Activated CD8-positive, alpha-beta T cell treated with anti-CD3 and anti-CD28 coated beads, Interleukin-2, amount 10 ng/mL, durations not matched to agents 7 days and 5 days (primary cell): Measurements from ENCODE around the gene ZNF865. TPM values are rescaled to one million over a fixed set of nuclear protein-coding genes. Genes with fewer than 3 reads are reported as not detected.
A peak's percentile ranks its signal among the peaks of the same experiment; 100 is the strongest.

ENCODE experiments used
- ATAC-seq: fragments of 150-1000 bp; cut with Tn5 transposase; one replicate; pipeline ENCODE4 v1.10.0; 2021; ENCODE audit warnings: moderate library complexity
- CTCF ChIA-PET: fragments of 350-600 bp; sonication (Branson Sonifier 250); formaldehyde crosslinking; loops from one replicate; lab custom pipeline; 2021; ENCODE audit warnings: antibody characterized with exemption; lab: Charles Lee
- POLR2A ChIA-PET: fragments of 350-600 bp; sonication (Branson Sonifier 250); formaldehyde crosslinking; loops from one replicate; lab custom pipeline; 2021; ENCODE audit warnings: antibody characterized with exemption; lab: Charles Lee
- DNase-seq: peaks from one replicate; pipeline ENCODE4 v3.0.0-alpha.2; 2020
- H3K27ac Mint-ChIP-seq: one replicate; pipeline ENCODE4 v1.8.0; 2021; ENCODE audit warnings: mild to moderate bottlenecking, mixed read lengths
- H3K27me3 Mint-ChIP-seq: one replicate; pipeline ENCODE4 v1.8.0; 2021; ENCODE audit warnings: low read depth, mixed read lengths
- H3K36me3 Mint-ChIP-seq: one replicate; pipeline ENCODE4 v1.8.0; 2021; ENCODE audit warnings: low read depth, mixed read lengths
- H3K4me1 Mint-ChIP-seq: one replicate; pipeline ENCODE4 v1.8.0; 2021; ENCODE audit warnings: low read depth, mixed read lengths
- H3K4me3 Mint-ChIP-seq: one replicate; pipeline ENCODE4 v1.8.0; 2021; ENCODE audit warnings: mild to moderate bottlenecking, mixed read lengths
- H3K9me3 Mint-ChIP-seq: one replicate; pipeline ENCODE4 v1.8.0; 2022; ENCODE audit warnings: mixed read lengths; ENCODE audit not compliant: insufficient read depth
- total RNA-seq, 2 experiments: library from RNA; stranded (reverse); gene quantifications; one replicate each; pipeline ENCODE4 v1.2.3, GENCODE V29; 2021

ZNF865 gene
- total RNA-seq, 2 experiments from 2014 or later, result 14.8 to 15.8 TPM

DNA sequence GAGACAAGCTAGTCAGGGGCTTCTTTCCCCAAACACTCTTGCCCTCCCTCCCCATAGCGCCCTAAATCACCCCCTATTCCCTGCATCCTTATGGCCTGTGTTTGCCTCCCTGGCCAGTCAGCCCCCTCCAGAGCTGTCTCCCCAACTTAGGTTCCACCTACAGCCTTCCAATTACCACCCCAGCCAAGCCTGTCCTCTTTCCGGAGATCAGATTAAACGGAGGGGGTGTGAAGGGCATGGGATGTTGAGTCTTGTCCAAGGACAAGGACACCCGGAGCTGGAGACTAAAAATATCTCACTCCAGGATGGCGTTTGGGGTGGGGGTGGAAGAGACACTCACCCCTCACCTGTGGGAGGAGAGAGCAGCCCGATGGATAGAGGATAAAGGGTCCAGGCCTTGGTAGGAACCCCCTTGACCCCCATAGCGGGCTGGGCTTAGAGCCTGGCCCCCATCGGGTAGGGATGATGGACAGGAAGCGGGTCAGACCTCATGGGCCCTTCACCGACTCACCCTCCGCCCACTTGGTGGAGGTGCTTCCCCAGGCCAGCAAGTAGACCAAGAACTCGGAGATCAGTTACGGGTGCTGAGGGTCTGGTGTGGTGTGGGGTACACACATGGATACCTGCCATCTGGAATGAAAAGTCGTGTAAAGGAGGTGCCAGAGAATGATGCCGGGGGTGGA lies 6.0 kb downstream of the ZNF865 start:
- H3K27me3 Mint-ChIP-seq, result no peaks in the 10 kb centered on the region
- ChIA-PET POLR2A (no interaction called here), CTCF (interaction anchor here (2.7 kb wide), 1 partner anchor 21 kb away, joined by 8 read pairs; no protein-coding TSS in a partner anchor)
- peaks cover 27% of the 10 kb centered on the region for H3K4me1 Mint-ChIP-seq
- no peak overlapping the region for H3K4me3 Mint-ChIP-seq
- H3K36me3 Mint-ChIP-seq, result peaks cover 47% of the 10 kb centered on the region
- no peak for ATAC-seq
- no peaks in the 10 kb centered on the region for H3K9me3 Mint-ChIP-seq
- no peak for DNase-seq
- H3K27ac Mint-ChIP-seq, result no peak overlapping the region

- Mint-ChIP-seq H3K36me3 (peaks cover 47% of the 10 kb centered on the region), H3K27me3 (no peaks in the 10 kb centered on the region), H3K4me3 (no peak overlapping the region), H3K9me3 (no peaks in the 10 kb centered on the region), H3K4me1 (peaks cover 20% of the 10 kb centered on the region), H3K27ac (no peak overlapping the region)
- ATAC-seq (no peak), DNase-seq (no peak)
- POLR2A ChIA-PET, result no interaction called here
- CTCF ChIA-PET, result interaction anchor here (2.7 kb wide), 1 partner anchor 20 kb away, joined by 8 read pairs; no protein-coding TSS in a partner anchor
Measured at GRCh38 chr19:55611983-55612645, 6.7 kb downstream of the ZNF865 start.

DNA sequence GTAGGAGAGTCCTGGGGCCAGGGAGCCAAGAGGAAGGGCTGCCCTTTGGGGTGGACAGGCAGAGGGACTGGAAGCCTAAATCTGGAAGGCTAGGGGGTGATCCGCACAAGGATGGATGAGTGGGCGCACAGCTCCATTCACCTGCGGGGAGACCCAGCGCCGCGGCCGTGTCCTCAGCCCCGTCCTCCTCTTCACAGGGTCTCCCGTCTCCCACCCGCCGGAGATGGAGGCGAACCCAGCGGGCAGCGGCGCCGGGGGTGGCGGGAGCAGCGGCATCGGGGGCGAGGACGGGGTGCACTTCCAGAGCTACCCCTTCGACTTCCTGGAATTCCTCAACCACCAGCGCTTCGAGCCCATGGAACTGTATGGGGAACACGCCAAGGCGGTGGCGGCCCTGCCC lies 7.9 kb downstream of the ZNF865 start:
- no peak overlapping the region for H3K27ac Mint-ChIP-seq
- no peak overlapping the region for H3K4me3 Mint-ChIP-seq
- ChIA-PET POLR2A (no interaction called here), CTCF (no interaction called here)
- ATAC-seq, result no peak
- H3K36me3 Mint-ChIP-seq, result peaks cover 48% of the 10 kb centered on the region
- no peaks in the 10 kb centered on the region for H3K27me3 Mint-ChIP-seq
- no peaks in the 10 kb centered on the region for H3K9me3 Mint-ChIP-seq
- peaks cover 12% of the 10 kb centered on the region for H3K4me1 Mint-ChIP-seq
- no peak for DNase-seq

DNA sequence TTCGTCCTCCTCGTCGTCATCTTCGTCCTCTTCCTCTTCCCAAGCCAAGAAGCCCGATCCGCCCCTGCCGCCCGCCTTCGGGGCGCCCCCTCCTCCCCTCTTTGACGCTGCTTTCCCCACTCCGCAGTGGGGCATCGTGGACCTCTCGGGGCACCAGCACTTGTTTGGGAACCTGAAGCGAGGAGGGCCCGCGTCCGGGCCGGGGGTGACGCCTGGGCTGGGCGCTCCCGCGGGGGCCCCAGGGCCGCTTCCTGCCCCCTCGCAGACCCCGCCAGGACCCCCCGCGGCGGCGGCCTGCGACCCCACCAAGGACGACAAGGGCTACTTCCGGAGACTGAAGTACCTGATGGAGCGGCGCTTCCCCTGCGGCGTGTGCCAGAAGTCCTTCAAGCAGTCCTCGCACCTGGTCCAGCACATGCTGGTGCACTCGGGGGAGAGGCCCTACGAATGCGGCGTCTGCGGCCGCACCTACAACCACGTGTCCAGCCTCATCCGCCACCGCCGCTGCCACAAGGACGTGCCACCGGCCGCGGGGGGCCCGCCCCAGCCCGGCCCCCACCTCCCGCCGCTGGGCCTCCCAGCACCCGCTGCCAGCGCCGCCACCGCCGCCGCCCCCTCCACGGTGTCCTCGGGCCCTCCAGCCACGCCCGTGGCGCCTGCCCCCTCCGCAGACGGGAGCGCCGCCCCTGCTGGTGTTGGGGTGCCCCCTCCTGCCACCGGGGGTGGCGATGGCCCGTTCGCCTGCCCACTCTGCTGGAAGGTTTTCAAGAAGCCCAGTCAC lies 8.7 kb downstream of the ZNF865 start:
- no peak for ATAC-seq
- no peak for DNase-seq
- Mint-ChIP-seq H3K4me3 (no peak overlapping the region), H3K4me1 (peaks cover 6% of the 10 kb centered on the region), H3K27me3 (no peaks in the 10 kb centered on the region), H3K9me3 (no peaks in the 10 kb centered on the region), H3K27ac (no peak overlapping the region), H3K36me3 (peaks cover 44% of the 10 kb centered on the region)
- CTCF ChIA-PET, result no interaction called here
- POLR2A ChIA-PET, result no interaction called here

DNA sequence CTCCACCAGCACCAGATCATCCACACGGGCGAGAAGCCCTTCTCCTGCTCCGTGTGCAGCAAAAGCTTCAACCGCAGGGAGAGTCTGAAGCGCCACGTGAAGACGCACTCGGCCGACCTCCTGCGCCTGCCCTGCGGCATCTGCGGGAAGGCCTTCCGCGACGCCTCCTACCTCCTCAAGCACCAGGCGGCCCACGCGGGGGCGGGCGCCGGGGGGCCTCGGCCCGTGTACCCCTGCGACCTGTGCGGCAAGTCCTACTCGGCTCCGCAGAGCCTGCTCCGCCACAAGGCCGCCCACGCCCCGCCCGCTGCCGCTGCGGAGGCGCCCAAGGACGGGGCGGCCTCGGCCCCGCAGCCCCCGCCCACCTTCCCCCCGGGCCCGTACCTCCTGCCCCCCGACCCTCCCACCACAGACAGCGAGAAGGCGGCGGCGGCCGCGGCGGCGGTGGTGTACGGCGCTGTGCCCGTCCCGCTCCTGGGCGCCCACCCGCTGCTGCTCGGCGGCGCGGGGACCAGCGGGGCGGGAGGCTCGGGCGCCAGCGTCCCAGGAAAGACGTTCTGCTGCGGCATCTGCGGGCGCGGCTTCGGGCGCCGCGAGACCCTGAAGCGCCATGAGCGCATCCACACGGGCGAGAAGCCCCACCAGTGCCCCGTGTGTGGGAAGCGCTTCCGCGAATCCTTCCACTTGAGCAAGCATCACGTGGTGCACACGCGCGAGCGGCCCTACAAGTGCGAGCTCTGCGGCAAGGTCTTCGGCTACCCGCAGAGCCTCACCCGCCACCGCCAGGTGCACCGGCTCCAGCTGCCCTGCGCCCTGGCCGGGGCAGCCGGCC lies 9.5 kb downstream of the ZNF865 start:
- Mint-ChIP-seq H3K27me3 (no peaks in the 10 kb centered on the region), H3K4me3 (no peak overlapping the region), H3K9me3 (no peaks in the 10 kb centered on the region), H3K27ac (no peak overlapping the region), H3K4me1 (peaks cover 9% of the 10 kb centered on the region), H3K36me3 (peaks cover 43% of the 10 kb centered on the region)
- POLR2A ChIA-PET, result no interaction called here
- DNase-seq, result no peak
- CTCF ChIA-PET, result no interaction called here
- ATAC-seq, result no peak

GRCh38 chr19:55615543-55616394 lies 10.3 kb downstream of the ZNF865 start:
- H3K27me3 Mint-ChIP-seq, result no peaks in the 10 kb centered on the region
- H3K9me3 Mint-ChIP-seq, result no peaks in the 10 kb centered on the region
- POLR2A ChIA-PET, result no interaction called here
- H3K4me1 Mint-ChIP-seq, result peaks cover 17% of the 10 kb centered on the region
- no peak overlapping the region for H3K27ac Mint-ChIP-seq
- H3K4me3 Mint-ChIP-seq, result no peak overlapping the region
- ATAC-seq, result no peak
- DNase-seq, result no peak
- CTCF ChIA-PET, result no interaction called here
- H3K36me3 Mint-ChIP-seq, result peaks cover 43% of the 10 kb centered on the region

- peaks cover 44% of the 10 kb centered on the region for H3K36me3 Mint-ChIP-seq
- DNase-seq (no peak), ATAC-seq (no peak)
- no peaks in the 10 kb centered on the region for H3K9me3 Mint-ChIP-seq
- ChIA-PET CTCF (no interaction called here), POLR2A (no interaction called here)
- H3K27ac Mint-ChIP-seq, result no peak overlapping the region
- H3K4me3 Mint-ChIP-seq, result no peak overlapping the region
- H3K4me1 Mint-ChIP-seq, result peaks cover 23% of the 10 kb centered on the region
- no peaks in the 10 kb centered on the region for H3K27me3 Mint-ChIP-seq
Measured at GRCh38 chr19:55616395-55616875, 11.0 kb downstream of the ZNF865 start.

GRCh38 chr19:55617426-55617825 lies 12.0 kb downstream of the ZNF865 start:
- ChIA-PET CTCF (interaction anchor here (1.2 to 1.8 kb wide), 2 partner anchors 15 to 113 kb away, joined by 5 to 6 read pairs; no protein-coding TSS in a partner anchor), POLR2A (interaction anchor here (0.8 to 1.7 kb wide), 2 partner anchors 11 to 18 kb away, joined by 3 to 7 read pairs; partner anchors contain the start of genes FIZ1 and ZNF865)
- Mint-ChIP-seq H3K27me3 (no peaks in the 10 kb centered on the region), H3K9me3 (no peaks in the 10 kb centered on the region), H3K4me1 (peaks cover 22% of the 10 kb centered on the region), H3K27ac (no peak overlapping the region), H3K36me3 (peaks cover 42% of the 10 kb centered on the region), H3K4me3 (peak overlapping the region; percentile 15)
- DNase-seq (no peak), ATAC-seq (no peak)

GRCh38 chr19:55618426-55618825 lies 13.0 kb downstream of the ZNF865 start:
- no peak for ATAC-seq
- Mint-ChIP-seq H3K27ac (no peak overlapping the region), H3K4me3 (no peak overlapping the region), H3K9me3 (no peaks in the 10 kb centered on the region), H3K27me3 (no peaks in the 10 kb centered on the region), H3K4me1 (peaks cover 25% of the 10 kb centered on the region), H3K36me3 (peaks cover 34% of the 10 kb centered on the region)
- CTCF ChIA-PET, result interaction anchor here (1.2 to 3.9 kb wide), 6 partner anchors 12 to 115 kb away, joined by 3 to 17 read pairs (median 6); partner anchors contain the start of gene ZNF865
- POLR2A ChIA-PET, result interaction anchor here (1.7 kb wide), 1 partner anchor 12 kb away, joined by 7 read pairs; the partner anchor contains the start of gene ZNF865
- no peak for DNase-seq

DNA sequence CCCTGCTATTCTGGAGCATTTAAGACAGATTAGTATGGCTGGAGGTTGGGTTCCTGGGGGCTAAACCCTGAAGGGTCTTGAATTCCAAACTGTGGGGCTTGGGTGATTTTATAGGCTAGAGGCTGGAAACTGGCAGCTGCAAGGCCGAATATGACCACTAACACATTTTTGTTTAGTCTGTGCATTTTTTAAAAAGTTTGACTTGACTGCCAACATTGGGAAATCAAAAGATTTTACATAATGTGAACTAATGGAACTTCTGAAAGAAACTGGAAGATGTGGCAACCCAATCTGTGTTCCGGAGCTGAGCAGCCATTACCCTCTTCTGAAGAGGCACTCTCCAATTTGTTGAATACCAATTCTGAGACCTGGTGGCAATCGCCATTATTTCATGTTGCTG lies 13.8 kb downstream of the ZNF865 start:
- Mint-ChIP-seq H3K9me3 (peaks cover 4% of the 10 kb centered on the region), H3K27me3 (no peaks in the 10 kb centered on the region), H3K27ac (no peak overlapping the region), H3K36me3 (peaks cover 36% of the 10 kb centered on the region), H3K4me1 (peaks cover 32% of the 10 kb centered on the region), H3K4me3 (no peak overlapping the region)
- ATAC-seq, result no peak
- DNase-seq, result no peak
- CTCF ChIA-PET, result interaction anchor here (1.3 to 3.9 kb wide), 5 partner anchors 12 to 116 kb away, joined by 3 to 17 read pairs (median 6); partner anchors contain the start of gene ZNF865
- POLR2A ChIA-PET, result interaction anchor here (2.1 kb wide), 1 partner anchor 13 kb away, joined by 7 read pairs; the partner anchor contains the start of gene ZNF865
